IMR-90 (cell line): Measurements from ENCODE around the gene NUP98. TPM values are rescaled to one million over a fixed set of nuclear protein-coding genes. Genes with fewer than 3 reads are reported as not detected.

Experiments used
- ATAC-seq: fragments of 200-7000 bp; cut with Tn5 transposase; 2 replicates; pipeline ENCODE4 v1.9.1; 2020; ENCODE audit warnings: low read depth, mild to moderate bottlenecking, moderate library complexity
- BruUV-seq: library from RNA; stranded (reverse); fragments of 400-500 nt; replicated peaks from 2 replicates; lab custom pipeline; 2021; lab: Mats Ljungman, UMichigan
- CTCF ChIA-PET: fragments of 300-600 bp; formaldehyde crosslinking; extraction: SDS; loops from one replicate; lab custom pipeline; 2021; ENCODE audit warnings: antibody characterized with exemption; lab: Yijun Ruan, JAX
- POLR2A ChIA-PET: fragments of 300-600 bp; sonication (Branson Sonifier 250); formaldehyde crosslinking; loops from one replicate; lab custom pipeline; 2022; ENCODE audit warnings: antibody characterized with exemption; ENCODE audit not compliant: unreplicated experiment; lab: Charles Lee
- DNase-seq: peaks from one replicate; pipeline ENCODE4 v3.0.0; 2013
- H2AFZ ChIP-seq: replicated peaks from 2 replicates; pipeline ENCODE3; 2013; ENCODE audit warnings: low read length, mild to moderate bottlenecking; ENCODE audit not compliant: poor library complexity
- H2AK5ac ChIP-seq: 2 replicates; pipeline ENCODE4 v1.6.1; 2013; ENCODE audit warnings: low read depth, low read length, inconsistent platforms
- H2AK9ac ChIP-seq: replicated peaks from 2 replicates; pipeline ENCODE3; 2013; ENCODE audit warnings: mild to moderate bottlenecking, low read depth, low read length, moderate library complexity; ENCODE audit not compliant: poor library complexity
- H2BK120ac ChIP-seq: 2 replicates; pipeline ENCODE4 v1.6.1; 2013; ENCODE audit warnings: low read depth, low read length, inconsistent platforms
- H2BK15ac ChIP-seq: 3 replicates; pipeline ENCODE4 v1.6.1; 2013; ENCODE audit warnings: low read depth, low read length, inconsistent platforms
- H2BK20ac ChIP-seq: 2 replicates; pipeline ENCODE4 v1.6.1; 2013; ENCODE audit warnings: low read depth, mild to moderate bottlenecking, inconsistent platforms, low read length, moderate library complexity
- H2BK5ac ChIP-seq: 2 replicates; pipeline ENCODE4 v1.6.1; 2013; ENCODE audit warnings: mild to moderate bottlenecking, low read depth, low read length, inconsistent platforms; ENCODE audit not compliant: poor library complexity, severe bottlenecking
- H3K14ac ChIP-seq: replicated peaks from 2 replicates; pipeline ENCODE4 v1.6.1; 2013; ENCODE audit warnings: low read depth, low read length, inconsistent platforms
- H3K18ac ChIP-seq: 2 replicates; pipeline ENCODE4 v1.6.1; 2013; ENCODE audit warnings: low read depth, low read length, control low read depth
- H3K23ac ChIP-seq: 2 replicates; pipeline ENCODE4 v1.6.1; 2013; ENCODE audit warnings: low read depth, low read length, inconsistent platforms
- H3K27ac ChIP-seq: 2 replicates; pipeline ENCODE4 v1.5.1; 2013; ENCODE audit warnings: mild to moderate bottlenecking, control low read depth, low read length; ENCODE audit not compliant: insufficient read depth
- H3K27me3 ChIP-seq: 2 replicates; pipeline ENCODE4 v1.6.1; 2013; ENCODE audit warnings: low read length; ENCODE audit not compliant: control insufficient read depth, insufficient read depth
- H3K36me3 ChIP-seq: 2 replicates; pipeline ENCODE4 v1.6.1; 2013; ENCODE audit warnings: low read length, mixed read lengths; ENCODE audit not compliant: control insufficient read depth, insufficient read depth
- H3K4ac ChIP-seq: 2 replicates; pipeline ENCODE4 v1.6.1; 2013; ENCODE audit warnings: low read depth, low read length, inconsistent platforms
- H3K4me1 ChIP-seq: 2 replicates; pipeline ENCODE4 v1.6.1; 2013; ENCODE audit warnings: low read length, mixed read lengths; ENCODE audit not compliant: control insufficient read depth, insufficient read depth
- H3K4me2 ChIP-seq: 2 replicates; pipeline ENCODE4 v1.6.1; 2013; ENCODE audit warnings: low read depth, mild to moderate bottlenecking, control low read depth, low read length, moderate library complexity
- H3K4me3 ChIP-seq: 2 replicates; pipeline ENCODE4 v1.5.1; 2013; ENCODE audit warnings: low read depth, mild to moderate bottlenecking, control low read depth, low read length, moderate library complexity; ENCODE audit not compliant: insufficient read depth
- H3K56ac ChIP-seq: 2 replicates; pipeline ENCODE4 v1.6.1; 2013; ENCODE audit warnings: low read length, inconsistent platforms; ENCODE audit not compliant: insufficient read depth; ENCODE audit errors: extremely low read depth
- H3K79me1 ChIP-seq, 2 experiments: 2 replicates each; pipeline ENCODE4 v1.6.1; 2013; ENCODE audit warnings: low read length in 2 of 2, inconsistent platforms in 1 of 2, low read depth in 1 of 2
- H3K9ac ChIP-seq: 2 replicates; pipeline ENCODE4 v1.6.1; 2013; ENCODE audit warnings: low read depth, low read length, control low read depth
- H3K9me1 ChIP-seq: 2 replicates; pipeline ENCODE4 v1.6.1; 2013; ENCODE audit warnings: low read length, inconsistent platforms; ENCODE audit not compliant: insufficient read depth
- H3K9me3 ChIP-seq: 2 replicates; pipeline ENCODE4 v1.6.1; 2013; ENCODE audit warnings: low read length; ENCODE audit not compliant: control insufficient read depth, insufficient read depth
- H4K20me1 ChIP-seq: 2 replicates; pipeline ENCODE4 v1.6.1; 2013; ENCODE audit warnings: low read length, inconsistent platforms; ENCODE audit not compliant: insufficient read depth
- H4K5ac ChIP-seq: 2 replicates; pipeline ENCODE4 v1.6.1; 2013; ENCODE audit warnings: mild to moderate bottlenecking, low read depth, low read length, control low read depth
- H4K8ac ChIP-seq, 2 experiments: 2 replicates each; pipeline ENCODE4 v1.6.1; 2013; ENCODE audit warnings: low read depth in 2 of 2, low read length in 2 of 2, control low read depth in 1 of 2, inconsistent platforms in 1 of 2
- H4K91ac ChIP-seq: 2 replicates; pipeline ENCODE4 v1.6.1; 2013; ENCODE audit warnings: low read depth, low read length, inconsistent platforms; ENCODE audit not compliant: insufficient read depth
- BHLHE40 ChIP-seq: fragments of 150-350 bp; IDR thresholded peaks from 2 replicates; pipeline ENCODE4 v1.6.1; 2016; ENCODE audit warnings: mild to moderate bottlenecking, low read depth, low read length
- CEBPB ChIP-seq: IDR thresholded peaks from 2 replicates; pipeline ENCODE4 v1.6.1; 2012; ENCODE audit warnings: low read depth, low read length, improper control_type of control experiment
- CHD1 ChIP-seq: IDR thresholded peaks from 2 replicates; pipeline ENCODE4 v1.6.1; 2012; ENCODE audit warnings: low read depth, low read length, improper control_type of control experiment
- FOS ChIP-seq: fragments of 150-350 bp; IDR thresholded peaks from 2 replicates; pipeline ENCODE4 v1.6.1; 2016; ENCODE audit warnings: low read depth, low read length
- MAZ ChIP-seq: IDR thresholded peaks from 2 replicates; pipeline ENCODE4 v1.6.1; 2012; ENCODE audit warnings: low read depth, mild to moderate bottlenecking, low read length, improper control_type of control experiment, moderate library complexity, borderline replicate concordance
- MXI1 ChIP-seq: IDR thresholded peaks from 2 replicates; pipeline ENCODE4 v1.6.1; 2012; ENCODE audit warnings: low read depth, mild to moderate bottlenecking, low read length, moderate library complexity, borderline replicate concordance
- NFE2L2 ChIP-seq: fragments of 150-350 bp; IDR thresholded peaks from 2 replicates; pipeline ENCODE4 v1.6.1; 2016; ENCODE audit warnings: low read depth, mild to moderate bottlenecking, low read length
- POLR2A ChIP-seq: IDR thresholded peaks from 2 replicates; pipeline ENCODE4 v1.6.1; 2012; ENCODE audit warnings: mild to moderate bottlenecking, low read depth, low read length
- RAD21 ChIP-seq: IDR thresholded peaks from 2 replicates; pipeline ENCODE4 v1.6.1; 2012; ENCODE audit warnings: low read length, improper control_type of control experiment
- RCOR1 ChIP-seq: IDR thresholded peaks from 2 replicates; pipeline ENCODE4 v1.6.1; 2012; ENCODE audit warnings: mild to moderate bottlenecking, low read length, improper control_type of control experiment; ENCODE audit not compliant: insufficient replicate concordance
- RFX5 ChIP-seq: IDR thresholded peaks from 2 replicates; pipeline ENCODE4 v1.8.0; 2012; ENCODE audit warnings: low read depth, mild to moderate bottlenecking, low read length, moderate library complexity
- WGBS, 2 experiments: methylation state at CpG; one replicate each; pipeline versions ENCODE4 v1.1.5 to v1.1.7; 2013; ENCODE audit warnings: missing lambda C conversion rate in 2 of 2; ENCODE audit not compliant: insufficient read length in 1 of 2; ENCODE audit errors: extremely low coverage in 2 of 2; 5-methylcytosine and 5-hydroxymethylcytosine counted together
- dilution Hi-C: fragments of 300-500 bp; cut with HindIII; formaldehyde crosslinking; loops from one replicate; pipeline ENCODE4 v1.14.3; 2018; ENCODE audit warnings: low sequenced_read_pairs; ENCODE audit not compliant: unreplicated experiment
- in situ Hi-C: fragments of 300-500 bp; cut with MboI; formaldehyde crosslinking; loops from 3 replicates; pipeline ENCODE4 v1.14.3; 2019; ENCODE audit warnings: low sequenced_read_pairs, inconsistent platforms, mixed read lengths
- intact Hi-C: fragments of 100-400 bp; cut with micrococcal nuclease; formaldehyde crosslinking; loops from 2 replicates; pipeline ENCODE4 v1.10.0; 2022
- polyA plus RNA-seq, 3 experiments: library from polyadenylated mRNA; depleted of rRNA; stranded (reverse); fragments of >200 nt; gene quantifications; 2 replicates each; pipeline ENCODE4 v1.2.3, GENCODE V29; 2012; ENCODE audit warnings: low replicate concordance in 1 of 3
- total RNA-seq: library from RNA; depleted of rRNA; stranded (reverse); fragments of >200 nt; gene quantifications from 2 replicates; pipeline ENCODE4 v1.2.3, GENCODE V29; 2012

Gene NUP98
- total and polyA plus RNA-seq, 2 of the 4 experiments (the other 2 are of a cell fraction): 103 to 138 TPM

- TF ChIP-seq BHLHE40 (no peak), POLR2A (no peak)
Observed at GRCh38 chr11:3671334-3672254, 125.8 kb downstream of the NUP98 start, which contains the start of gene CHRNA10 (continued).

- in situ Hi-C loops (no loop called here), intact Hi-C loops (no loop called here), dilution Hi-C loops (no loop called here)
- Histone ChIP-seq H3K36me3 (peaks cover 52% of the 10 kb centered on the region), H2AK9ac (no peak overlapping the region), H4K91ac (no peak overlapping the region), H3K18ac (no peak overlapping the region), H3K4me3 (no peak overlapping the region), H2BK20ac (no peak overlapping the region), H3K56ac (no peak overlapping the region), H3K14ac (no peak overlapping the region), H2AK5ac (no peak overlapping the region), H3K4me1 (no peaks in the 10 kb centered on the region), H2BK15ac (no peak overlapping the region), H2BK120ac (no peak overlapping the region), H4K8ac (no peak overlapping the region), H3K79me1 (peaks cover 5% of the 10 kb centered on the region in 2 experiments; a peak in 3 of 4 replicates), H3K4ac (no peak overlapping the region), H3K23ac (no peak overlapping the region), H2AFZ (no peak overlapping the region), H4K5ac (no peak overlapping the region), H3K4me2 (no peak overlapping the region), H3K9me3 (no peaks in the 10 kb centered on the region), H3K27ac (no peak overlapping the region), H2BK5ac (no peak overlapping the region), H4K20me1 (no peaks in the 10 kb centered on the region), H3K9me1 (peaks cover 8% of the 10 kb centered on the region; the same call in 1 of the 2 replicates), H3K27me3 (no peaks in the 10 kb centered on the region), H3K9ac (no peak overlapping the region)
- CTCF ChIA-PET: no interaction called here
- no peak for TF ChIP-seq RCOR1
- TF ChIP-seq MXI1: no peak
- no peak for TF ChIP-seq BHLHE40
- TF ChIP-seq RFX5: no peak
- no peak for TF ChIP-seq FOS
- no peak for TF ChIP-seq CEBPB
- no peak for TF ChIP-seq CHD1
- no peak for TF ChIP-seq MAZ
- no peak for TF ChIP-seq RAD21
- no peak for TF ChIP-seq NFE2L2
- no TSS peak for BruUV-seq
- POLR2A ChIA-PET: no interaction called here
- ATAC-seq: no peak; the same call in 1 of the 2 replicates
- no CpG with 5 or more reads among the region's 5 CpGs for WGBS, 2 experiments
- DNase-seq: no peak
Observed at GRCh38 chr11:3669742-3670183, 127.6 kb downstream of the NUP98 start.
